GM12874 (cell line): ENCODE data around the gene PID1.

ENCODE experiments used
- CTCF ChIP-seq: IDR thresholded peaks from 2 replicates; pipeline ENCODE4 v1.5.1; 2011; ENCODE audit warnings: low read depth, mild to moderate bottlenecking, control low read depth, low read length, moderate library complexity; ENCODE audit not compliant: insufficient read depth

The PID1 gene

GRCh38 chr2:228999326-228999725 is 271.8 kb downstream of the PID1 start:
- TF ChIP-seq CTCF: no peak

- TF ChIP-seq CTCF: no peak
These were observed 282.3 kb downstream of the PID1 start for GRCh38 chr2:228988786-228989185.

- no peak for TF ChIP-seq CTCF
These were observed 283.5 kb downstream of the PID1 start for GRCh38 chr2:228987441-228988155.

GRCh38 chr2:228986961-228987360 is 284.1 kb downstream of the PID1 start:
- no peak for TF ChIP-seq CTCF

GRCh38 chr2:228983700-228984099 is 287.4 kb downstream of the PID1 start:
- no peak for TF ChIP-seq CTCF

- no peak for TF ChIP-seq CTCF
These were observed 296.9 kb downstream of the PID1 start for GRCh38 chr2:228974169-228974568.
